ENCODE results near the gene PRIM2. TPM values are rescaled to one million over a fixed set of nuclear protein-coding genes. Genes with fewer than 3 reads are reported as not detected.
A peak's percentile ranks its signal among the peaks of the same experiment; 100 is the strongest.
"Not testable (repeated sequence)": the region's sequence is repeated elsewhere in the genome, so short reads cannot be mapped to it uniquely, and the experiment has no call there.

Gene PRIM2
- total and polyA plus RNA-seq, 11 donors, result 1.6 to 5.4 (median 4.4) TPM

DNA sequence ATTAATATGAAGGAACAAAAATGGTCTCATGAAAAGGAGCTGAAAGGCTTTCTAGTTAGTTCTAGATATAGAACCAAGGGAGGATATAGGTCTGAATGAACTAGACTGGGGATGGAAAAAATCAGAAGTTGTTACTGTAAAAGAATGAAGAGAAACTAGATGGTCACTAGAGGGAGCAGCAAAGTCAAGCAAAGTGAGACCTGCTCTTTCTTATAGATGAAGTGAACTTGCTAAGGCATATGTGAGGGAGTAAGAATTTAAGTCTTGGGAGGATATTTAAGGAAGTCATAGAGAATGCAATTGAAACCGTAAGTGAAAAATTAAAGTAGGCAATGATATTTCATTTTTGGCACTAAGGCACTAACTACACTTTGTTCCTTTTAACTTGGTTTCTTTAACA is 218.6 kb downstream of the PRIM2 start:
- H3K4me1 ChIP-seq; H3K36me3 ChIP-seq; intact Hi-C loops (cut with DNase I); ATAC-seq; H3K27ac ChIP-seq; H3K4me3 ChIP-seq; DNase-seq; H3K9me3 ChIP-seq; H3K27me3 ChIP-seq: not testable (repeated sequence)
- 73 to 88% (median 79%) methylated on average over 1 of the region's 1 CpG for WGBS, 4 donors
- TF ChIP-seq, protein P1, sequence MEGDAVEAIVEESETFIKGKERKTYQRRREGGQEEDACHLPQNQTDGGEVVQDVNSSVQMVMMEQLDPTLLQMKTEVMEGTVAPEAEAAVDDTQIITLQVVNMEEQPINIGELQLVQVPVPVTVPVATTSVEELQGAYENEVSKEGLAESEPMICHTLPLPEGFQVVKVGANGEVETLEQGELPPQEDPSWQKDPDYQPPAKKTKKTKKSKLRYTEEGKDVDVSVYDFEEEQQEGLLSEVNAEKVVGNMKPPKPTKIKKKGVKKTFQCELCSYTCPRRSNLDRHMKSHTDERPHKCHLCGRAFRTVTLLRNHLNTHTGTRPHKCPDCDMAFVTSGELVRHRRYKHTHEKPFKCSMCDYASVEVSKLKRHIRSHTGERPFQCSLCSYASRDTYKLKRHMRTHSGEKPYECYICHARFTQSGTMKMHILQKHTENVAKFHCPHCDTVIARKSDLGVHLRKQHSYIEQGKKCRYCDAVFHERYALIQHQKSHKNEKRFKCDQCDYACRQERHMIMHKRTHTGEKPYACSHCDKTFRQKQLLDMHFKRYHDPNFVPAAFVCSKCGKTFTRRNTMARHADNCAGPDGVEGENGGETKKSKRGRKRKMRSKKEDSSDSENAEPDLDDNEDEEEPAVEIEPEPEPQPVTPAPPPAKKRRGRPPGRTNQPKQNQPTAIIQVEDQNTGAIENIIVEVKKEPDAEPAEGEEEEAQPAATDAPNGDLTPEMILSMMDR (IDR thresholded peaks at IDR 0.05), result peak in 5 of 12 donors; percentile 22 to 43 (median 41)

DNA sequence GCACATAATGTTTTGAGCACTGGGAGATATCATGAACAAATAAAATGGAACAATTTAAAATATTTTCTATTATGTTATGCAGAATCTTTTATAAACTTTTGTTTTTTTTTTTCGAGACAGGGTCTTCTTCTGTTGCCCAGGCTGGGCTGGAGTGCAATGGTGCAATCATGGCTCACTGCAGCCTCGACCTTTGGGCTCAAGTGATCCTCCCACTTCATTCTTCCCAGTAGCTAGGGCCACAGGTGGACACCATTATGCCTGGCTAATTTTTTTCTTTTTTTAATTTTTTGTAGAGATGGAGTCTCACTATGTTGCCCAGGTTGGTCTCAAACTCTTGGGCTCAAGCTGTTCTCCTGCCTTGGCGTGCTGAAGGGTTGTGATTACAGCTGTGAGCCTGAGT is 220.5 kb downstream of the PRIM2 start:
- intact Hi-C loops (cut with DNase I); H3K36me3 ChIP-seq; H3K4me3 ChIP-seq; ATAC-seq; H3K27ac ChIP-seq; H3K27me3 ChIP-seq; H3K4me1 ChIP-seq; H3K9me3 ChIP-seq; DNase-seq: not testable (repeated sequence)
- WGBS, 4 donors, result 95 to 96% (median 96%) methylated on average over 3 of the region's 3 CpGs

DNA sequence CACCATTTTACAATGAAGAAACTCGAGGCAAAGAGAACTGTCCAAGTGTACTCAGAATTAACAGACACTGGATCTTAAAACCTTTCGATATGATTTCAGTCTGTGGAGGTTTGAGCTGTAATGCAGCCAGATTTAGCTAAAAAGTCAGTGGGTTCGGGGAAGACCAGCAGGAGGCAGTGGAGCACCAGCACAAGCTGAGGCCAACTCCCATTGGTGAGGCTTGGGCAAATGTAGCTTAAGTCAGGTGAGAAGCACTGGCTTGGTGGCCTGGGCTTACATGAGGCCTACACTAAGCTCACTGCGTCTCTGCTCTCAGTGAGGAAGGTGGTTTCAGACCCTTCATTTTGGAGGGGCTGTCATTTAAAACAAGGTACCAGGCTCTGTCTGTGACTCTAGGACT is 234.5 kb downstream of the PRIM2 start:
- H3K4me3 ChIP-seq; H3K36me3 ChIP-seq; H3K9me3 ChIP-seq; H3K27ac ChIP-seq; DNase-seq; H3K4me1 ChIP-seq; ATAC-seq; intact Hi-C loops (cut with DNase I); H3K27me3 ChIP-seq: not testable (repeated sequence)
- 93 to 100% (median 96%) methylated on average over 1 to 3 of the region's 4 CpGs for WGBS, 4 donors

DNA sequence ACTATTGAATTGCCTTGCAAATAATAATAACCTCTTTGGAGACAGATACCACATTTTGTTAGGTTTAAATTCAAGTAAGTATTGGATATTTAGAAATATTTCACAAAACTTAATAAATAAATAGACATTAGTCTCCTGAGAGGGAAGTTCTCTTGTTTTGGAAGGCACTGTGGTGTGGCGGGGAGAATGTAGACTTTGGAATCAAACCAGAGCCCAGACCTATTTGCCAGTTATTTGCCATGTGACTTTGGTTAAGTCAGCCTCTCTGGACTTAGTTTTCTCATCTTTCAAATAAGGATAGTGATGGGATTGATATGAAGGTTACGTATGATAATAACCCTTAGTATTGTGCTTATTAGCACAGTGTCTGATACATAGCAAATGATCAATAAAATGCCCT is 240.4 kb downstream of the PRIM2 start:
- intact Hi-C loops (cut with DNase I), result not testable (repeated sequence)

DNA sequence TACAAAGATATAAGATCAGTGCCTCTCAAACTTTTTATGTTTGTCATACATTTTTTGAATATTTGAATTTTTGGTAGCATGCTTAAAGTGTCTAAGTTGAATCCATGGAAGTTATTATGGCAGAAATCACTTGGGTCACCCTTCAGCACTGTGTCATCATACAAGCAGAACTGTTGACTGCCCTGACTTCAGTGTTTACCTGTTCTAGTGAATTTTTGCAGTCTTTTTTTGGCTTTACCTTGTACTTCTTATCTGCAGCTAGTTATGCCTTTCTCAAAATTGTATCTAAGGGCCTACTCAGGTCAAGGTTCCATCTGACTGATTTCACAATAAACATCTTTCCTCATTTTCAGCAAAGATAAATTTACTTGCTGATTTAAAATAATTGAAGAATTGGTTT is 241.7 kb downstream of the PRIM2 start:
- not testable (repeated sequence) for ATAC-seq, DNase-seq

More for the DNA sequence above, 240.4 kb downstream of the PRIM2 start:
- WGBS, 4 donors, result 93 to 100% (median 96%) methylated on average over 2 of the region's 2 CpGs
- H3K27ac ChIP-seq, ATAC-seq, H3K4me1 ChIP-seq, H3K9me3 ChIP-seq, H3K4me3 ChIP-seq, H3K27me3 ChIP-seq, DNase-seq, H3K36me3 ChIP-seq: not testable (repeated sequence)

DNA sequence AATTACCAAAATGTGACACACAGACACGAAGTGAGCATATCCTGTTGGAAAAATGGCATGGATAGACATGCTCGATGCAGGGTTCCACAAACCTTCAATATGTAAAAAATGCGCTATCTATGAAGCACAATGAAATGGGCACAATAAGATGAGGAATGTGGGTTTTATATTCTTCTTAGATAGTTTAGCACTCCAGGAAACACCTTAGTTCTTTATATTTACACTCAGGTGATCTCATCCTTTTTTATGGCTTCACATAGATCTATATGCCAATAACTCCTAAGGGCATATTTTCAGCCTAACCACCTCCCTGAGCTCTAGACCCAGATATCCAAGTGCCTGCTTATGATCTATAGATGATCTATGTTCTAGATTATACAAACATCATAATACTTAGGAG is 244.8 kb downstream of the PRIM2 start:
- H3K4me1 ChIP-seq; H3K27ac ChIP-seq; H3K36me3 ChIP-seq; ATAC-seq; H3K9me3 ChIP-seq; H3K27me3 ChIP-seq; H3K4me3 ChIP-seq; intact Hi-C loops (cut with DNase I); DNase-seq: not testable (repeated sequence)
- 97 to 100% (median 99%) methylated on average over 3 of the region's 3 CpGs for WGBS, 4 donors

More for the DNA sequence above, 241.7 kb downstream of the PRIM2 start:
- H3K4me1 ChIP-seq; H3K9me3 ChIP-seq; H3K27me3 ChIP-seq; H3K36me3 ChIP-seq; H3K27ac ChIP-seq; intact Hi-C loops (cut with DNase I); H3K4me3 ChIP-seq: not testable (repeated sequence)

DNA sequence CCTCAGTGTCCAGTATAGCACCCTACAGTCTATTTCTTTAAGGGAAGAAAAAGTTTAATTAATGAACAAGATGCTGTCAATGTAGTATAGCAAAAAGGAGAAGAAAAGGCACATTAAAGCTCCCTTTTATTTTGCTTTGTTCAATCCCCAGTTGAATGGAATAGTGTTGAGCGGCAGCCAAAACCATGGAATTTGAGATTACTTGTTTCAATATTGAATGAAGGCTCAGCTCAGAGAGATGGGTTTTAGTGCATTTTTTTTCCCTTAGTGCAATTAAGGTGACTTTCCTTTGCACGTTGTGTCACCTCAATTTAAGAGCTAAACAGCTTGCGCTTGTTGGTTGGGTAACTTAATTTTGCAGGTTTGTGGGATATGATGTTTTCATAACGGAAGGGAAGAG is 254.7 kb downstream of the PRIM2 start:
- ATAC-seq, result not testable (repeated sequence)

DNA sequence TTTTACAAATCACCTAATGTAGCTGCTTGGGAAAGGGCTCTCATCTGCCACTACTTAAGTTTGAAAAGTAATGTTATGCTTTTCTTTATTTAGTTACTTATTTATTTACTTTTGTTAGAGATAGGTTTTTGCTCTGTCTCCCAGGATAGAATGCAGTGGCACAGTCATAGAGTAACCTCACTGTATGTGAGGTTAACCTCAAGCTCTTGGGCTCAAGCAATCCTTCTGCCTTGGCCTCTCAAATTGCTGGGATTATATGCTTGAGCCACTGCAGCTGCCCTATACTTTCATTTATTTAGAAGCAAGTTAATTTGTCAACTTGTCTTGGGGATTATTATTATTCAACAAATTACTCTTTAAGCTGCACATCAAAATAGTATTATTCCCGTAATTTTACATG is 255.4 kb downstream of the PRIM2 start:
- H3K27me3 ChIP-seq; H3K9me3 ChIP-seq; H3K4me3 ChIP-seq; H3K4me1 ChIP-seq; intact Hi-C loops (cut with DNase I); H3K27ac ChIP-seq; ATAC-seq; DNase-seq; H3K36me3 ChIP-seq: not testable (repeated sequence)
- WGBS, 4 donors, result 94 to 100% (median 98%) methylated on average over 1 of the region's 1 CpG

More for the DNA sequence above, 254.7 kb downstream of the PRIM2 start:
- H3K27ac ChIP-seq; DNase-seq; H3K36me3 ChIP-seq; H3K9me3 ChIP-seq; H3K4me1 ChIP-seq; H3K27me3 ChIP-seq; intact Hi-C loops (cut with DNase I); H3K4me3 ChIP-seq: not testable (repeated sequence)
- 82 to 92% (median 87%) methylated on average over 4 of the region's 4 CpGs for WGBS, 4 donors

DNA sequence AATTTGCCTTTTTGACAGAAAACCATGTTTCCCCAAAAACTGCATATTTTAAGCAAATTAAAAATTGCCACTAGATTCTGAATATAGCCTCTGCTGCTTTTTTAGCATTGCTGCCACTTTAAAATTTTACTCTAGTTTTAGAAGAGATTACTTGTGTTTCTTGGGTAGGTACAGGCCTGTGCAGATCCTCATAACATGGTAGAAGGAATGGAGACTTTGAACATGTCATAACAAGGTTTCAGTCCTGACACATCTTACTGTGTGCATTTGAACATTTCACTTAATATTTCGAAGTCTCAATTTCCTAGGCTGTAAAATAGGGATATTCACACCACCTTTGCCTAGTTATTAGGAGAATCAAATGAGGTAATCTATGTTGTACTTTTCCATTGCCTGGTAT is 259.6 kb downstream of the PRIM2 start:
- ATAC-seq; intact Hi-C loops (cut with DNase I); H3K4me1 ChIP-seq; H3K9me3 ChIP-seq; H3K36me3 ChIP-seq; DNase-seq; H3K4me3 ChIP-seq; H3K27ac ChIP-seq; H3K27me3 ChIP-seq: not testable (repeated sequence)
- WGBS, 4 donors, result 100% methylated on average over 1 of the region's 1 CpG
